NAMALWA (cell line): ENCODE measurements around the gene CHAF1B.

ENCODE experiments used
- DNase-seq: peaks from one replicate; pipeline ENCODE4 v3.0.0-alpha.2; 2015; ENCODE audit warnings: low spot score

The CHAF1B gene

DNA sequence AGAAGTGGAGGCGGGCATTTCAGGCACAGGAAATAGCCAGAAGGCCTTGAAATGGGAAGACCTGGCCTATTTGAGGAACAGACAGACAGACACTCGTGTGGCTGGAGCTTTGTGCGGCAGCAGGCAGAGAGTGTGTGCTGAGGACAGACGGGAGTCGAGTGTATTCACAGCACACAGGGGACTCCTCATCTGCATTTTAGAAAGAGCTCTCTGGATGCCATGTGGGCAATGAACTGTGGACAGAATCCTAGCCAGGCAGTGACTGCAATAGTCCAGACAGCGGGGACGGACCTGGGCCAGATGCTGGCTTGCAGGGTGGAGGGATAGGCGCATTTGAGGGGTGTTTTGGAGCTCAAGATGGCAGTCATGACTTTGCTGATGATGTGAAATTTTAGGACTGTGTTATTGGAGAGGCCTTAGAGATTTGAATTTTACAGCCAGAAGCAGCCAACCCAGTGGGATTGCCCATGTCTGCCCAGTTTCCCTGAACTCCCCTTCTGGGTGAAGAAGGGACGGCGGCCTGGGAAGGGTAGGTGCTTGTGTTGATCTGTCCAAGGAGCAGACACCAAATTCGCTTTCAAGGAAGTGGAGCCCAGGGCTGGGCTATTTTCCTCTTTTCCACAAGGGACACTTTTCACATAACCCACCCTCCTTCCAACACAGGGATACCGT, 43.7 kb downstream of the CHAF1B start:
- DNase-seq: no peak

DNA sequence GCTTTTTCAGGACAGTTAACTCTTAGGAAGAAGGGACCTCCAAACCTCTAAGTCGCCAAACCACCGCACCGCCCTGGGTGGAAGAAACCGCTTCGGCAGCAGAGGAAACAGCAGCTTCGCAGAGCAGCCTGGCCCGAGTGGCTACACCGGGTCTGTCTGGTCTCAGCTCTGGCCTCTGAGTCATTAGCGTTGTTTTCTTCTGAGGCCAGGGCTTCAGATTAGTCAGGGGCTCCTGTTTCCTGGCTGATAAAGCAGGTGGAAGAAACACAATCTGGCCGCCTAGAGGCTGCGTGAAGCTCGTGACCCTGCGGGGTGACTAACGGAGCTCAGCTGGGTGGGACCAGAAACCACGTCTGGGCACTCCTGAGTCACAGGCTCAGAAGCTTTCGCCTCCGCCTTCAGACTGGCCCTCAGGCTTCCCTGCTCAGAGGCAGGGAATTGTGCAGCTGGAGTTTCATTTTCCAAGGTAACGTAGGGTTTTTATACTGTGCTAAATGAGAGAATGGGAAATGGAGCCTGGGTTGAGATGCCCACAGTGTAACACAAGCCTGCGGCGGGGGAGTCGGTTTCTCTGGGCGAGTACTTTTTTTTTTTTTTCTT, 44.9 kb downstream of the CHAF1B start:
- DNase-seq: peak; percentile 45

DNA sequence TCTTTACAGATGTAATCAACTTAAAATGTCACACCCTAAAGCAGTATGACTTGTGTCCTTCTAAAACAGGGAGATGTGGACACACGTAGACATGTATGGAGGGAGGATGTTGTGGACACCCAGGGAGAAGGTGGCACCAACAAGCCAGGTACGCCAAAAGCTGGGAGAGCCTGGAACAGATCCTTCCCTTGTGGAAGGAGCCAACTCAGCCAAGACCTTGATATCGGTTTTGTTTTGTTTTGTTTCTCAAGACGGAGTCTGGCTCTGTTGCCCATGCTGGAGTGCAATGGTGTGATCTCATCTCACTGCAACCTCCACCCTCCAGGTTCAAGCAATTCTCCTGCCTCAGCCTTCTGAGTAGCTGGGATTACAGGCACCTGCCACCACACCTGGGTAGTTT, 45.6 kb downstream of the CHAF1B start:
- no peak for DNase-seq

DNA sequence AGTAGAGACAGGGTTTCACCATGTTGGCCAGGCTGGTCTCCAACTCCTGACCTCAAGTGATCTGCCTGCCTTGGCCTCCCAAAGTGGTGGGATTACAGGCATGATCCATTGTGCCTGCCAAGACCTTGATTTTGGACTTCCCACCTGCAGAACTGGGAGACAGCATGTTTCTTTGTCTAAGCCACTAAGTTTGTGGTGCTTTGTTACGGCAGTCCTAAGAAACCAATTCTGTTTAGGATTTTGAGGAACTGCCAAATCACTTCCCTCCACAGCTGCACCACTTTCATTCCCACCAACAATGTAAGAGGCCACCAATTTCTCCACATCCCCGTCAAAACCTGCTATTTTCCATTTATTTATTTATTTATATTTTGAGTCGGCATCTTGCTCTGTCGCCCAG, 46.1 kb downstream of the CHAF1B start:
- DNase-seq: no peak

DNA sequence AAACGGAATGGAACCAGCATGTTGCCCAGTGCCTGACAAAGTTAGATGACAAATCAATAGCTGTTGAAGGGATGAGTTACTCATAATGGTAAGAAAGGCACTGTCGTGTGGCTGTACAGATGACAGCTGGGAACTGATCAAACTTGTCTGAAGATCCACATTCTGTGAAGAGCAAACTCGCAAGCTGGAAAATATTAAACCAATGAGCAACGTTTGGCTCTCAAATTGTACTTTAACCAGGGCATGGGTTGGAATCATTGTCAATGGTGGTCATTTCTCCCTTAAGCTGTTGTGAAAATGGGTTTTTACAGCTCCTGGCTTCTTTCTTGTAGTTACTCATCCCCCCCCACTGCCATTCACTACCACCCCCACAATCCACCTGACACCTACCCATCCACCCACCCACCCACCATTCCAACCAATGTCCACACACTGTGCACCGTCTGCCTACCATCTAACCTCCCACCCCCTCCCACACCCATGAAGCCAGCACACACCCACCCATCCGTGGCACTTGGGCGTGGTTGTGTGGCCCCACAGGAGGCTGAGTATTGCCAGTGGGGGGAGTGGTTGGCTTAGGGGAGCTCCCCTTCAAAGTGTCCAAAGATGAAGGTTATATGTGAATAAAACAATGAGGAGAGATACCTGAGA, 48.0 kb downstream of the CHAF1B start:
- no peak for DNase-seq

DNA sequence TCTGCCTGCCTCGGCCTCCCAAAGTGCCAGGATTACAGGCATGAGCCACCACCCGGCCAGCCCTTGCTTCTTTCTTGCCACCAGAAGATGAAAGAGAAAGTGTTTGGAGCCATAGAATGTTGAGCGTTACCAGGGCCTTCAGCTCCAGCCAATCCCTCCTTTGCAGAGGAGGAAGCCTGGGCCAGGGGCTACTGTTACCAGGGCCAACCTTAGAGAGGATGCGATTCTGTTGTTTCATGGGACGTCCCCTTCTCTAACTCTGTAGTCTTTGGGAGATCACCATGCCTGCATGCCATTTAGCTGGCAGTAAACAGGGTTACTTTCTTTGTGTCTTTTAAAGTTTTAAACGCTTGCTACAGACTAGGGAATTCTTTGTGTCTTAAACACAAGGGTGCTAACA, 49.0 kb downstream of the CHAF1B start:
- DNase-seq: no peak

DNA sequence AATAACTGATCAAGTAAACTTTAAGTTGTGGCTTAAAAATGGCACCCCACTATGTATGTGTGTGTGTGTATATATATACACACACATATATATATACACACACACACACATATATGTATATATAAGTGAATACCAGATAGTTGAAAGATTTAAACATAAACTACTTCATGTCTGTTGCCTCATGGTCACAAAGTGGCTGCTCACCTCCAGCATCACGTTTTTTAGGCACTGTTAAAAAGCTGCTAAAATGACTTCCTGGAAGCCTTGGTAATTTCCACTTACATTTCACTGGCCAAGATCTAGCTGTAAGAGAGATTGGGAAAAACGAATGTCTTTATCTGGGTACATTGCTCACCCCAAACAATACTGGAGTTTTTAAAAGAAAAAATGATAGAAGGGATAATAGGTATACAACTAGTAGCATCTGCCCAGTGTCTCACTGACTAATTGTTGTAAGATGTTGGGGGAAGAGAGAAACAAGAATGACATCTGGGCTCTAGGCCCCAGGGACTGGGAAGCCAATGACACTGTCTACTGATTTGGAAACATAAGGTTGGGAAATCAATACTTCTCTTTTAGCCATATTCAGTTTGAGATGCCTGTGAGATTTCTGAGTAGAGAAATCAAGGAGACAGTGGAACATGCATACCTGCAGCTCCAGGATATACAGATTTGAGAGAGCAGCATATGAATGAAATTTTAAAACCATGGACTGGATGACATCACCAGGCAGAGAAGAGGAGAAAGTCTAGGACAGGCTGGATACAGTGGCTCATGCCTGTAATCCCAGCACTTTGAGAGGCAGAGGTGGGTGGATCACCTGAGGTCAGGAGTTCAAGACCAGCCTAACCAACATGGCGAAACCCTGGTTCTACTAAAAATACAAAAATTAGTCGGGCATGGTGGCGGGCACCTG, 51.9 kb downstream of the CHAF1B start:
- no peak for DNase-seq

DNA sequence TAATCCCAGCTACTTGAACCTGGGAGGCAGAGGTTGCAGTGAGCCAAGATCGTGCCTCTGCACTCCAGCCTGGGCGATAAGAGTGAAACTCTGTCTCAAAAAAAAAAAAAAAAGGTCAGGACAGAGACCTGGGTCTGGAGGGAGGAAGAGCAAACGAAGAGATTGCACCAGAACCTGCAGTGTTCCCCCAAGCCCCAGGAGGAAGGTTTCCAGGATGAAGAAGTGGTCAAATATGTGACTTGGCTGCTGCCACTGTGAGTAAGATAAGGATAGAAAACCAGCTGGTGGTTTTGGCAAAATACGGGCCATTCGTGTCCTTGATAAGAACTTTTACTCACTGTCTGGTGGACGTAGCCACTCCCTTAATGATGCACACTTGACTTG, 52.5 kb downstream of the CHAF1B start:
- no peak for DNase-seq

DNA sequence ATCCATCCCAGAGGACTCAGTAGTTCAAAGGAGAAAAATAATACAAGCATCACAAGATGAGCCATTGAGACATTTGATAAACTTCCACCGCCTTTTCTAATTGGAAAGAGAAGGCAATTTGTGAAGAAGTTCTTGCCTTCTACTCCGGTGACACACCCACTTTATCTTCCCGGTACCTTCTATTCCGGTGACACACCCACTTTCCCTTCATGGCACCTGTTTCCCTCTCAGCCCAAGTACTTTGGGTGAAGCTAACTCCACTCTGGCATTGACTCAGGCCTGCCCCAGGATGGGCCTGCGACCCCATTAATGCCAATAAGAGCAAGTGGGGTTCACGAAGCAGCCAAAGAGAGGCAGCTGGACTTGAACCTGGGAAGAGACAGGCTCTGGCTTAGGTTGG, 56.5 kb downstream of the CHAF1B start:
- DNase-seq: no peak

DNA sequence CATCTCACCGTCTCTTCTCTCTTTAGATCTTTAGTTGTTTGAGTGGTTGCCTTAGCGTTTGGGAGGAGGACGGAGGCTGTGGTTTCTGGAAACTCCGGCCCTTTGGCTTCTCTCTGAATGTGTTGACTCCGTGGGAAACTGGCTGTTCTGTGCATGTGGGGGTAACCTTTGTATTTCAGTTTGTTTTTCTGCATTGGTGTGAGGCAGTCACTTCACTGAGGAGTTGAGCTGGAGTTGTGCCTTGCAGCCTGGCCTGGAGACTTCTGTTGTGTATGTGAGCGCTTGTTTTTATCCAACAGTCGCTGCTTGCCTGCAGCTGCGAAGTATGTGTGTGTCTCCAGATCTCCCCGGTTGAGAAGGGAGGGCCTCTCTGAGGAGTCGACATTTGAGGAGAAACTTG, 61.1 kb downstream of the CHAF1B start:
- DNase-seq: no peak

DNA sequence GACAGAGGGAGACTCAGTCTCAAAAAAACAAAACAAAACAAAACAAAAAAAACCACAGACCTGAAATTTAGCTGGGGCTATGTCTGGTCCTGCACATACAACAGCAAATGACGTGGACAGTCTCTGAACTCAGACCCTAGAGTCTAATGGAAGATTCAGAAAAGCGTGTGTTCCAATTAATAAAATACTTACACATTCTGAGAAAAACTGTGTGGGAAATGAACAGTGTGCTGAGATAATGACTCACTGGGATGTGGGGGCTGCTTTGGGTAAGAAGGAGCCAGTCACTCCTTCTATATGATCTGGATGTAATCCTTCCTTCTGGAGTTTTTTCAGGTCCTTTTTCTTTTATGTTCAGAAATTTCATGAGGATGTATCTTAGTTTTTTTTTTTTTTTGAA, 65.3 kb downstream of the CHAF1B start:
- DNase-seq: no peak

DNA sequence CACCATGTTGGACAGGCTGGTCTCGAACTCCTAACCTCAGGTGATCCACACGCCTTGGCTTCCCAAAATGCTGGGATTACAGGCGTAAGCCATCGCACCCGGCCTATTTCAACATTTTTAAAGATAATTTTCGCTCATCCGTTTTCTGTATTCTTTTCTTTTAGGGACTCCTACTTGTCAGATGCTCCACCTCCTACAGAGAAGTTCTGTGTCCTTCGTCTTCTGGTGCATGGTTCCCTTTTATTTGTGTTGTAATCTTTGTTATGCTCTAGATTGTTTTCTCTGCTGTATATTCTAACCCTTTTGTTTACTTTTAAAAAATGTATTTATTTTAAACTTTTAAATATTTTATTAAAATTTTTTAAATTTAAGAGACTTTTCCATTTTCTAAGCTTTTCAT, 66.3 kb downstream of the CHAF1B start:
- DNase-seq: no peak

DNA sequence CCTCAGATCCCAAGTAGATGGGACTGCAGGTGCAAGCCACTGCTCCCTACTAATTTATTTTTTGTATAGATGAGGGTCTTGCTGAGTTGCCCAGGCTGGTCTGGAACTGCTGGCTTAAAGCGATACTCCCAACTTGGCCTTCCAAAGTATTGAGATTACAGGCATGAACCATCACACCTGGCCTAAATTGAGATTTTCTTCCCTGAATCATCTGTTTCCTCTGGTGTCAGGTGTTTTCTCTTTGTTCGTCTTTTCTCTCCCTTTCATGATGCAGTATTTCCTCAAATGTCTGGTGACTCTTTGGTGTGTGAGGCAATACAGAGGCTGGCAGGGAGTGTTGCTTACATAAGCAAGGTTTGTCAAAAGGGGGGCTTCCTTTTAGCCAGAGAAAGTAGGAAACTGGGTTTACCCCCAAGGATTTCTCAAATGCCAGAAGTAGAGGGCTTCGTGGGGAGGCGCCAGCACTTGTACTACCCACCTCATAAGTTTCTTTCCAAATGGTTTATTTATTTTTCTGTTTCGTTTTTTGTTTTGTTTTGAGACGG, 67.2 kb downstream of the CHAF1B start:
- DNase-seq: no peak

DNA sequence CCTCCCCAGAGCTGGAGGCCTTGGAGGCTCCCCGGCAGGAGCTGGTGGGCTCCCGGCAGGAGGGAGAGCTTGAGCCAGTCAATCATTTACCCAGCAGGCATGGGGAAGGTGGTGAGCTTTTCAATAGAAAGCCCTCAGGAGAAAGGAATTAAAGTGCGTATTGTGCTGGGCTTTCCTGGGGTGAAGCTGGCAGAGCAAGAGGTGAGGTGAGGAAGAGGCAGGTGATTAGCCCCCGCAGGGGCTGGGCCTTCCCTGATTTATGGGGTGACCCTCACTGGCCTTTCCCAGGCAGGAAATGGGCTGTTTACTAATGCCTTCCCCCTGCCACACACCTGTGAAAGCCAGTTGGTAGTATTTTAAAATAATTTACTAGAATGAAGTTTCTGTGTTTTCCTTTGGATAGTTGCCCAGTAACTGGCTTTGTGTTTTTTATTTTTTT, 68.9 kb downstream of the CHAF1B start:
- no peak for DNase-seq

DNA sequence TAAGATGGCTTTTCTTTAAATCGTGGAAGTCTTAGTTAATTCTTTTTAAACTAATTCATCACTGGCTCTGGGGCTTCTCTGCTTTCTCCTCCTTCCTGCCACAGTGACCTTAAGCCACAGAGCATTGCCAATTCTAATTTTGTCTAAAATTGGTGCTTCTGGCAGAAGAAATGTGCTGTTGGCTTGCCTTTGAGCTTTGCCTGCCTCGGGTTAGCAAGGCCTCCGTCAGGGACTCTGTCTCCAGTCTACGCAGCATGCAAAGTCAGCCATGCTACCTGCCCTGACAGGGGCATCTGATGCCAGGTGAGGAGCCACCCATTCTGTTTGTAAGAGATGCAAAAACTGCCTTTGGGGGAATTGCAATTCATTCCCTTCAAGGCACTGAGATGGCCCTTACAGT, 69.5 kb downstream of the CHAF1B start:
- DNase-seq: no peak

DNA sequence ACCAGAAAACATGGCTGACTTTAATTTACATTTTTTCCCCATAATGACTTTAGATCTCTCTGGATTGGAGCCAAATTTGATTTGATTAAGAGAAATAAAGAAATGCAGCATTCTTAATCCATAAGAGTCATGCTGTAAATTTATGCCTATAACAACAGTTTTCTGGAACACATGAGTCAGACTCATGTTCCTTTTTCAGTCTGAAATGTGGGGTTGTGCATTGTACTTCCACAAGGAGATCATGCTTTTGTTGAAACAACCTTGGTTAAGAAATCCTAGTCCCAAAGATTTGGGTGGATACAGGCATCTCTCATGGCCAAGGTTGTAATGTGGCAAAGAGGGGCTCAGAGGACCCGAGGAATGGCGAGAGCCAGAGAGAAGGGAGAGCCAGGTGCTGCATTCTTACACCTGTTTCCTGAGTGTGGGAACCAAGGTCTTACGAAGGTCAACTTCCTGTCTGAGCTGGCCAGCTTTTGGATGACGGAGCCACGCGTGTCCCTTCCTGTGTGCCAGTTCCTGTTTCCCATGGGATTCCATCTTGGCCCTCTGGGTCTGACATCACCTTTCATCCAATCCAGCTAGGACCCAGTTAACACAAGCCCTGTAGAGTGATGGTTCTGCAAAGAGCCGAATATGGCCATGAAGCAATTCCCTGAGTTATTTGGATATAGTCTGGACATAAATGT, 71.7 kb downstream of the CHAF1B start:
- no peak for DNase-seq

DNA sequence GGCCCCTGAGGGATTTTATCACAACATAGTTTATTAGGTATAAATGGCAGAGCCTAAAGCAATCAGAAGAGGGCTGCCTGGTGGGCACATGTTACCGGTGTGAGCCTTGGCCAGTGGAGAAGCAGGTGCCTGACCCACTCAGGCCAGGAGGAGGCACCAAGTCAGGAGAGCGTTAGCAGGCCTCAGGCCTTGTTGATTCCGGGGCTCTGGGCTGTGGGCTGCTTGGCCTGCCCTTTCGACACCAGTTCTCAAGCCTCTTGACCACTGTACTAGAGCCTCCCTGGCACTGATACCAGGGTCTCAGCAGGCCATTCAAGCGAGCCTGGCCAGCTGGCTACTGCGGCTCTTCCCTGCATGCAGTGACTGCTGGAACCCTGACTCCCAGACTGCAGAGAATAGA, 73.9 kb downstream of the CHAF1B start:
- DNase-seq: no peak

DNA sequence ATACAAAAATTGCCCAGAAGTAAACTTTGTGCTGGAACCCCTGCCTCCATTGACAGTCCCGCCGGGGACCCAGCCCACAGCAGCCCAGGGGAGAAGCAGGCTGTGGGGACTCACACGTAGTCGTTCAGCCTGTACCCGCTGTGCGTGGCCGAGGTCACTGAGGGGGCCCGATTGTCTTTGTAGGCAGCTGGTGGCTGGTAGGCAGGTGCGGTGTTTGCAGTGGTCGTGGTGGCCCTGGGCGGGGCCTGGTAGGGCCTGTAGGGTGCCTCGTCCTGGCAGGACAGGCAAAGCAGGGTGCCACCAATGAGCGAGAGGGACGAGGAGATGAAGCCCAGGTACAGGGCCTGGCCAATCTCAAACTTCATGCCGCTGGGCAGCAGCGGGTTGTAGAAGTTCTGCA, 75.7 kb downstream of the CHAF1B start:
- no peak for DNase-seq

DNA sequence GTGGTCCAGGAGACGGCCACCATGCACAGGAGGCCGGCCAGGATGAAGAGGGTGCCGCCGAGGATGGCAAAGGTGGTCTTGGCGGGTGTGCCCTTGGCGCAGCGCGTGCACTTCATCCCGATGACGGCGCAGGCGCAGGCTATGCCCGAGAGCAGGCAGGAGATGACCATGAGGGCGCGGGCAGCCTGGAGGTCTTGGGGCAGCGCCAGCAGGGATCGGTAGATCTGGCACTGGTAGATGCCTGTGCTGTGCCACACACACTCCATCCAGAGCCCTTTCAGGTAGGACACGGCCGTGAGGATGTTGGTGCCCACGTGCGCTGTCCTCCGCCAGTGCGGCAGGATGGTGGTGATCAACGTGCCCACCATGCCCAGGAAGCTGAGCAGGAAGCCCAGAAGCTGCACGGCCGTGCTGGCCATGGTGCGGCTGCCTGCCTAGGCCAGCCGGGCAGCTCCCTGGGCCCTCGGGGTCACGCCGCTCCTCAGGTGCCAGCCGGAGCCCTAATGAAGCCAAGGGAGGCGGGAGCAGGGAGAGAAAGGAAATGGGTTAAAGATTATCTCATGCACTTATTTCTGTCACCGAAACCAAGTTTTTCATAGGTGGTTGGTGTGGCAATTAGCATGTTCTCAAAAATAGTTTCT, 76.2 kb downstream of the CHAF1B start:
- no peak for DNase-seq

DNA sequence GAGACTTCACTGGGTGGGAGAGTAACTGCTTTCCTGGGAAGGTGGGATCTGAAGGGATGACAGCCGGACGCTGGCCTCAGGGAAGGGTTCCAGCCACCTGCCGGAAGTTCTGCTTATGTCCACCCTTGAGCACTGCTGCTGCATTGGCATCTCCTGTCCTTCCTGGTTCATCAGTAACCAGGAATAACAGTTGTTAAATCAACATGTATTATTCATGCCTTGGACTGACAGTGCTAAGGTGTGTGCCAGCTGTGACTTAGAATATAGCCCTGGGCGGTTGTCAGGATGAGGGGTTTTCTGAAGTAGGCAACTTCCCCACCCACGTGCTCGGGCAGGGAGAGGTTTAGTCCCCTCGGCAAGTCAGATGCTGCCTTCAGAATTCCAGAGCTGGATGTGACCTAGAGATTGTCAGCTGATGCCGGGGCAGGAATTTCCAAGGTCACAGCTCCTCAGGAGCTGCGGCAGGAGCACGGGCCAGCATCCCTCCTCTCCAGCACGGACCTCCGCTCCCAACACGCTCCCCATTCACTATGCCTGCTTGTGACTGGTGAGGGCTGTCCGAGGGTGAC, 76.8 kb downstream of the CHAF1B start:
- DNase-seq: no peak

DNA sequence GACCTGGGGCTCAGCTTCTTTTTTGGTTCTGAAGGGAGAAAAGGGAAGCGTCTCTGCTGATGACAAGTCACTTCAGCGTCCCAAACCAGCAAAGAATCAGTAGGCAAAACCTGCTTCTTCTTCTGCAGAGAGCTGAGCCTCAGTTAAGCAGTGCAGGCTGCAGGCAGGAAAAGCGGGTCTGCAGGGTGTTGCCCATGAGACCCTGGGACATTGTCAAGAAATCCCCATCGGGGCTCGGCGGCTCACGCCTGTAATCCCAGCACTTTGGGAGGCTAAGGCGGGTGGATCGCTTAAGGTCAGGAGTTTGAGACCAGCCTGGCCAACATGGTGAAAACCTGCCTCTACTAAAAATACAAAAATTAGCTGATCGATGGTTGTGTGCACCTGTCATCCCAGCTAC, 78.0 kb downstream of the CHAF1B start:
- no peak for DNase-seq
